Measurements from ENCODE around the gene TCERG1L.

Gene TCERG1L

GRCh38 chr10:131207176-131207575 lies 104.3 kb downstream of the TCERG1L start:
- no peaks in the 10 kb centered on the region for H3K36me3 ChIP-seq (ENCODE audit: insufficient read depth, low read length)
- TF ChIP-seq EZH2phosphoT487 (IDR thresholded peaks at IDR 0.05; ENCODE audit: borderline replicate concordance) = no peak
- TF ChIP-seq, protein P1, sequence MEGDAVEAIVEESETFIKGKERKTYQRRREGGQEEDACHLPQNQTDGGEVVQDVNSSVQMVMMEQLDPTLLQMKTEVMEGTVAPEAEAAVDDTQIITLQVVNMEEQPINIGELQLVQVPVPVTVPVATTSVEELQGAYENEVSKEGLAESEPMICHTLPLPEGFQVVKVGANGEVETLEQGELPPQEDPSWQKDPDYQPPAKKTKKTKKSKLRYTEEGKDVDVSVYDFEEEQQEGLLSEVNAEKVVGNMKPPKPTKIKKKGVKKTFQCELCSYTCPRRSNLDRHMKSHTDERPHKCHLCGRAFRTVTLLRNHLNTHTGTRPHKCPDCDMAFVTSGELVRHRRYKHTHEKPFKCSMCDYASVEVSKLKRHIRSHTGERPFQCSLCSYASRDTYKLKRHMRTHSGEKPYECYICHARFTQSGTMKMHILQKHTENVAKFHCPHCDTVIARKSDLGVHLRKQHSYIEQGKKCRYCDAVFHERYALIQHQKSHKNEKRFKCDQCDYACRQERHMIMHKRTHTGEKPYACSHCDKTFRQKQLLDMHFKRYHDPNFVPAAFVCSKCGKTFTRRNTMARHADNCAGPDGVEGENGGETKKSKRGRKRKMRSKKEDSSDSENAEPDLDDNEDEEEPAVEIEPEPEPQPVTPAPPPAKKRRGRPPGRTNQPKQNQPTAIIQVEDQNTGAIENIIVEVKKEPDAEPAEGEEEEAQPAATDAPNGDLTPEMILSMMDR (conservative IDR thresholded peaks at IDR 0.05; ENCODE audit: low read length) = no peak
- no peak overlapping the region for H3K4me3 ChIP-seq (ENCODE audit: low read length, poor library complexity, severe bottlenecking)
- H3F3A ChIP-seq (ENCODE audit: low read depth) = no peaks in the 10 kb centered on the region
- H3K9ac ChIP-seq (ENCODE audit: low read depth, low read length, poor library complexity, severe bottlenecking) = no peak overlapping the region
- H4K20me1 ChIP-seq (ENCODE audit: insufficient read depth, low read length, poor library complexity, severe bottlenecking) = no peaks in the 10 kb centered on the region
- H2AFZ ChIP-seq (ENCODE audit: low read length) = no peak overlapping the region
- no peak overlapping the region for H3K4me2 ChIP-seq (ENCODE audit: low read depth, low read length, poor library complexity, severe bottlenecking)
- H3K9me2 ChIP-seq (replicated peaks; ENCODE audit: low read depth, low read length) = no peaks in the 10 kb centered on the region
- H3K4me1 ChIP-seq (ENCODE audit: insufficient read depth, low read length, poor library complexity, severe bottlenecking) = no peaks in the 10 kb centered on the region
- H3K27me3 ChIP-seq (ENCODE audit: insufficient read depth, low read length, poor library complexity, severe bottlenecking) = no peaks in the 10 kb centered on the region
- no peaks in the 10 kb centered on the region for H3K79me2 ChIP-seq (ENCODE audit: insufficient read depth, low read length)
- peaks cover 8% of the 10 kb centered on the region; the same call in 1 of the 2 replicates for H3K9me3 ChIP-seq (ENCODE audit: insufficient read depth, low read depth, low read length)

GRCh38 chr10:131206111-131206995 lies 105.2 kb downstream of the TCERG1L start:
- Histone ChIP-seq H3K9me3 (ENCODE audit: insufficient read depth, low read depth, low read length) (peaks cover 8% of the 10 kb centered on the region; the same call in 1 of the 2 replicates), H3K4me3 (ENCODE audit: low read length, poor library complexity, severe bottlenecking) (no peak overlapping the region), H3K36me3 (ENCODE audit: insufficient read depth, low read length) (no peaks in the 10 kb centered on the region), H4K20me1 (ENCODE audit: insufficient read depth, low read length, poor library complexity, severe bottlenecking) (no peaks in the 10 kb centered on the region), H3F3A (ENCODE audit: low read depth) (no peaks in the 10 kb centered on the region), H3K27me3 (ENCODE audit: insufficient read depth, low read length, poor library complexity, severe bottlenecking) (no peaks in the 10 kb centered on the region), H3K4me2 (ENCODE audit: low read depth, low read length, poor library complexity, severe bottlenecking) (no peak overlapping the region), H3K79me2 (ENCODE audit: insufficient read depth, low read length) (no peaks in the 10 kb centered on the region), H2AFZ (ENCODE audit: low read length) (no peak overlapping the region), H3K9me2 (replicated peaks; ENCODE audit: low read depth, low read length) (no peaks in the 10 kb centered on the region), H3K4me1 (ENCODE audit: insufficient read depth, low read length, poor library complexity, severe bottlenecking) (no peaks in the 10 kb centered on the region), H3K9ac (ENCODE audit: low read depth, low read length, poor library complexity, severe bottlenecking) (no peak overlapping the region)
- TF ChIP-seq, protein P1 (conservative IDR thresholded peaks at IDR 0.05; ENCODE audit: low read length) = no peak
- TF ChIP-seq EZH2phosphoT487 (IDR thresholded peaks at IDR 0.05; ENCODE audit: borderline replicate concordance) = no peak

- Histone ChIP-seq H3K27me3 (ENCODE audit: insufficient read depth, low read length, poor library complexity, severe bottlenecking) (no peaks in the 10 kb centered on the region), H3K36me3 (ENCODE audit: insufficient read depth, low read length) (no peaks in the 10 kb centered on the region), H3K9me2 (replicated peaks; ENCODE audit: low read depth, low read length) (no peaks in the 10 kb centered on the region), H3K79me2 (ENCODE audit: insufficient read depth, low read length) (no peaks in the 10 kb centered on the region), H3K9me3 (ENCODE audit: insufficient read depth, low read depth, low read length) (peaks cover 8% of the 10 kb centered on the region; the same call in 1 of the 2 replicates), H3K4me2 (ENCODE audit: low read depth, low read length, poor library complexity, severe bottlenecking) (no peak overlapping the region), H3K4me1 (ENCODE audit: insufficient read depth, low read length, poor library complexity, severe bottlenecking) (no peaks in the 10 kb centered on the region), H2AFZ (ENCODE audit: low read length) (no peak overlapping the region), H4K20me1 (ENCODE audit: insufficient read depth, low read length, poor library complexity, severe bottlenecking) (no peaks in the 10 kb centered on the region), H3K9ac (ENCODE audit: low read depth, low read length, poor library complexity, severe bottlenecking) (no peak overlapping the region), H3K4me3 (ENCODE audit: low read length, poor library complexity, severe bottlenecking) (no peak overlapping the region), H3F3A (ENCODE audit: low read depth) (no peaks in the 10 kb centered on the region)
- no peak for TF ChIP-seq EZH2phosphoT487 (IDR thresholded peaks at IDR 0.05; ENCODE audit: borderline replicate concordance)
- TF ChIP-seq, protein P1 (conservative IDR thresholded peaks at IDR 0.05; ENCODE audit: low read length) = no peak
These were observed 106.0 kb downstream of the TCERG1L start for GRCh38 chr10:131205556-131205955.
